GM21526 (cell line): Measurements from ENCODE around the gene TRIP10.
"Not testable (repeated sequence)": the region's sequence is repeated elsewhere in the genome, so short reads cannot be mapped to it uniquely, and the experiment has no call there.

Experiments
- ATAC-seq: cut with Tn5 transposase; IDR thresholded peaks from one replicate; pipeline ENCODE4 v1.9.1; 2021; ENCODE audit warnings: moderate library complexity; ENCODE audit not compliant: unreplicated experiment, low FRiP score

TRIP10 gene

DNA sequence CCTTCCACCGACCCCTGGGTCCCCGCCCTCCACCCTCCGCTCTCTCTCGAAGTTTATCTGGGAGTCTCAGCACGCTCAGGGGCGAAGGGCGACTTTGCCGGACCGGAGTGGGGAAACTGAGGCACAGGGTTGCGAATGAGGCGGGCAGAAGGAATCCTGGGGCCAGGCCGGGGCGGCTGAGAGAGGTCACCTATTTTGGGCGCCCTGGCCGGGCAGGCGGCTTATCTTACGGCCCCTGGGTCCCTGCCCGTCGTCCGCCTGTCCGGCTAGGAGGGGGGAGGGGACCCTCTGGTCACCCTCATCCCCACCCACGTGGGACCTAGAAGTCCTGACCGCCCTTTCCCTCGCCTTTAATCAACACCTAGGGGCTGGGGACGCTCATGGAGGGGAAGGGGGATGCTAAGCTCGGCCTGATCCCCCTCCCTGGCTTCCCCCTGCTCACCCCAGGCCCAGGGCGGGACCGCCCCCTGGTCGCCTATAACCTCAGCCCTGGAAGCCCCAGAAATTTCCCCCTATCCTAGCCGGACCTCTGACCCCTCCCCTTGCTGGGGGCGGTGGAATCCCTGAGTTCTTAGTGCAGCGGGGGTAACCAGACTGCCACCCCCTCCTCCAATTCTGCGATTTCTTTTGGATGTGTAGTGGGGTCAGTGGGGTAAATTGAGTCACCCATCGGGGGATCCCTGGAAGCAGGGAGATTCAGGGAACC is 556 bp downstream of the TRIP10 start:
- ATAC-seq = no peak

DNA sequence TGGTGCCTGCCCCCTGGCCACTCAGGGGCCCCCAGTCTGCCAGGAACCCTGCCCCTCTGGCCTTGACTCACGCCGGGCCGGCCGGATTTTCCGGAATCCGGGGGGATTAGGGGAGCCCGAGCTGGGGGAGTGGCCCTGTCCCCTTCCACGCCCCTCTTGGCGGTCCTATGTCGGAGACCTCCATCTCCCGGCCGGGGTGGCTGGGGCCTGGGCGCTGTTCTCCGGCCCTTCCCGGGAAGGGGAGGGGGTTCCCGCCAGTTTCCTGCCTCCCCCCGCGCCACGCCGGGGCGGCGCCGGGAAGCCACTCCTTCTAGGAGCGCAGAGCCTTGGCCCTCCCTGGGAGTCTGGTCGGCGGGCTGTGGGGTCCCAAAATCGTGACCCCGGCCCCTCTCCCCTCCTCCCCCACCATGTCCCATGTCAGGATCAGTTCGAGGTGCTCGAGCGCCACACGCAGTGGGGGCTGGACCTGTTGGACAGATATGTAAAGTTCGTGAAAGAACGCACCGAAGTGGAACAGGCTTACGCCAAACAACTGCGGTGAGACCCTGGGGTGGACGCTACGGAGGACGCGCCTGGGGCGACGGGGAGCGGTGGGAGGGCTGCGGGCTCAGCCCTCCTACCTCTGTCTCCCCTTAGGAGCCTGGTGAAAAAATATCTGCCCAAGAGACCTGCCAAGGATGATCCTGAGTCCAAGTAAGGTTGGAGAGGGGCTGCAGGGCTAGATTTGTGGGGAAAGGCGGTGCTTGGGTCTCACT is 1.3 kb downstream of the TRIP10 start:
- no peak for ATAC-seq

DNA sequence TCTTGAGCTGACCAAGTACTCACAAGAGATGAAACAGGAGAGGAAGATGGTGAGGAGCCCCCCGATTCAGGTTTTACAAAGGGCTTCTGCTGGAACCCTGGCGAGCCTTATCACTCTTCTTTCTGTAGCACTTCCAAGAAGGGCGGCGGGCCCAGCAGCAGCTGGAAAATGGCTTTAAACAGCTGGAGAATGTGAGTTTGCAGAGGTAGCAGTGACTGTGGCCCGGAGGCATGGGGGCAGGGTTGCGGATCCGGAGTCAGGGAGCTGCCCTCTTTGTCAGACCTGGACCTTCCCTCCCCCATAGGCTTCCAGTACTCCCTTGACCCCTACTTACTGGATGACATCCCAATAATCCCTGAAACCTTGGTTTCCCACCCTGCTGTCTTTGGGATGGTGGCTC is 3.6 kb downstream of the TRIP10 start:
- no peak for ATAC-seq

DNA sequence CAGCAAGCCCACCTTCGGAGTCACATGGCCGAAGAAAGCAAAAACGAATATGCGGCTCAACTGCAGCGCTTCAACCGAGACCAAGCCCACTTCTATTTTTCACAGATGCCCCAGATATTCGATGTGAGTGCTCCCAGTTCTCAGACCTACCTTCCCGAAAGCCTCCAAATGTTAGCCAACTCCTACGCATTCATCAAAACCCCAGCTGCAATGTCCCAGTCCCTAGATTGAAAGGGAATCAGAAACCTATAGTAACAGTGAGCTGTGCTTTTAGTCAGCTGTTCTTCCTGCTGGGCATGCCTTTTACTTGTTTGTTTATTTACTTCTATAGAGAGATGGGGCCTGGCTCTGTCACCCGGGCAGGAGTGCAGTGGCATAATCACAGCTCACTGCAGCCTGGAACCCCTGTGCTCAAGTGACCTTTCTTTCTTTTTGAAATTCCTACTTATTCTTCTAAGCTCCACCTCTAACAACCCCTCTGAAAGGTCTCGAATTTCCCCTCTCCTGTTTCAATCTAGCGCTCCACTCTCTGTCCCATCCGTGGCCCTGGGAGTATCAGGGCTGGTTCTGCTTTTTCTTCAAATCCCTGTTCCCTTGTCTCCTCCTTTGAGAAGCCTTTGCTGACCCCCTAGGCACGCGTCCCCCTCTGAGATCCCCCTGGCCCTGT is 4.4 kb downstream of the TRIP10 start:
- no peak for ATAC-seq

DNA sequence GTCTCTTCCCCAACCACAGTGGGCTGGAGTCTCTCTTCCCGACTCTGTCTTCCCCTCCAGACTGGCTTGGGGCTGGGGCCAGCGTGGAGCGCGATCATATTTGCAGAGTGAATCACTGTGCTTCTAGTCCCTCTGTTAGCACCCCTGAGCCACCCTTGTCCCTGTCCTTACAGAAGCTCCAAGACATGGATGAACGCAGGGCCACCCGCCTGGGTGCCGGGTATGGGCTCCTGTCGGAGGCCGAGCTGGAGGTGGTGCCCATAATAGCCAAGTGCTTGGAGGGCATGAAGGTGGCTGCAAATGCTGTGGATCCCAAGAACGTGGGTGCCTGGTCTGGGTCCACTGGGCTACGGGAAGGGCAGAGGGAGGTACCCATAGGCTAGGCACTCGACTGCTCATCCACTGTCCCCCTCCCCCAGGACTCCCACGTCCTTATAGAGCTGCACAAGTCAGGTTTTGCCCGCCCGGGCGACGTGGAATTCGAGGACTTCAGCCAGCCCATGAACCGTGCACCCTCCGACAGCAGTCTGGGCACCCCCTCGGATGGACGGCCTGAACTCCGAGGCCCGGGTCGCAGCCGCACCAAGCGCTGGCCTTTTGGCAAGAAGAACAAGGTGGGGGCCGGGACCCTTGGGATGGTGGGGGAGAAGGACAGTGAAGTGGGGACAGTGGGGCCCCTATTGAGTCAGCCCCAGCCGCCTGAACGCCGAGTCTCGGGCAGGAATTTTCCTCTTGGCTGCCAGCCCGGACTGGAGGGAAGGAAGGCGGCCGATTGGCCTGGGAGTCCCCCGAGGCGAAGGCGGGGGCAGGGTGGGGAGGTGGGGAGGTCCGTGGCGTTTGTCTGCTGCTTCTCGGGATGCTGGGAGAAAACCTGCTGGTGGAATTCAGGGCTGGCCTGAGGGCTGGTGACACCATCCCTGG is 5.2 kb downstream of the TRIP10 start:
- no peak for ATAC-seq

DNA sequence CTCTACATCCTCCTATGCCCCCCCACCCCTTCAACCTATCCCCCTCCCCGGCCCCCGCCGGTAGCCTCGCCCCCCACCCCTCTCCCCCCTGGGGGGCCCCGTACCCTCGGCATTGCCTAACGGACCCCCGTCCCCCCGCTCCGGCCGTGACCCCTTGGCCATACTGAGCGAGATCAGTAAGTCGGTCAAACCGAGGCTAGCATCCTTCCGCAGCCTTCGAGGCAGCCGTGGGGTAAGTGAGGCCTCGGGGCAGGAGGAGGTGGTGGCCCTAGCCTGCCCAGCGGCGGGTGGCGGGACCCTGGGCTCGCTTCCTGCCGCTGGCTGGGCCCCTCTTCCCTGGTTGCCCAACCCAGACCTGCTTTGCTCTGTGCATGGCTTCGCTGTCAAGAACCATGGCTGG is 6.5 kb downstream of the TRIP10 start:
- no peak for ATAC-seq

DNA sequence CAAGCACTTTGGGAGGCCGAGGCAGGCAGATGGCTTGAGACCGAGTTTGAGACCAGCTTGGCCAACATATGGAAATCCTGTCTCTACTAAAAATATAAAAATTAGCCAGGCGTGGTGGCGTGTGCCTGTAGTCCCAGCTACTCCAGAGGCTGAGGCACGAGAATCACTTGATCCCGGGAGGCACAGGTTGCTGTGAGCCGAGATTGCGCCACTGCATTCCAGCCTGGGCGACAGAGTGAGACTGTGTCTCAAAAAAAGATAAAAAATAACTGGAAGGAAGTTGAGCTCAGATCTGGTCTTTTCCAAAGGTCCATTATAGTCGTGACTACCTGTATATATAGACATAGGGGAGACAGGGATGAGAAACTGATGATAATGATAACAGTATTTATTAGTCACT is 9.1 kb downstream of the TRIP10 start:
- ATAC-seq = not testable (repeated sequence)

DNA sequence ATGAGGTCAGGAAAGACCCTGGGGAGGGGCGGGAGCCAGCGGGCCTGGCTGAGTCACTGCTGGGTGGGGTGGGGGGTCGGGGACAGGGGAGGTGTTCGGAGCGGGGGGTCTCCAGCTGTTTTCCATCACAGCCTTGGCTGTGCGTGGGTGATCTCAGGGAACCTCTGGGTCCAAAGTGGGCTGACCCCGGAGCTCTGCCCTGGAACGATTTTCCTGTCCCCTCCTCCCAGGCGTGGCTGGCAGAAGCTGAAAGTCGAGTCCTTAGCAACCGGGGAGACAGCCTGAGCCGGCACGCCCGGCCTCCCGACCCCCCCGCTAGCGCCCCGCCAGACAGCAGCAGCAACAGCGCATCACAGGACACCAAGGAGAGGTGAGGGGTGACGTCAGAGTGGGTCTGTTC is 10.6 kb downstream of the TRIP10 start:
- ATAC-seq = no peak

DNA sequence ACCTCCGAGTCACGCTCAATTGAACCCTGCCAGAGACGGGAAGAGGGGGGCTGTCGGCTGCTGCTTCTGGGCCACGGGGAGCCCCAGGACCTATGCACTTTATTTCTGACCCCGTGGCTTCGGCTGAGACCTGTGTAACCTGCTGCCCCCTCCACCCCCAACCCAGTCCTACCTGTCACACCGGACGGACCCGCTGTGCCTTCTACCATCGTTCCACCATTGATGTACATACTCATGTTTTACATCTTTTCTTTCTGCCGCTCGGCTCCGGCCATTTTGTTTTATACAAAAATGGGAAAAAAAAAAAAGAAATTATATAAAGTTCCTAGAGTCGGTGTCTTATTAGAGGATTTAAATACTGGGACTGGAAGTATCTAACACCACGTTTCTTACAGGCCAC is 11.7 kb downstream of the TRIP10 start:
- ATAC-seq = no peak

DNA sequence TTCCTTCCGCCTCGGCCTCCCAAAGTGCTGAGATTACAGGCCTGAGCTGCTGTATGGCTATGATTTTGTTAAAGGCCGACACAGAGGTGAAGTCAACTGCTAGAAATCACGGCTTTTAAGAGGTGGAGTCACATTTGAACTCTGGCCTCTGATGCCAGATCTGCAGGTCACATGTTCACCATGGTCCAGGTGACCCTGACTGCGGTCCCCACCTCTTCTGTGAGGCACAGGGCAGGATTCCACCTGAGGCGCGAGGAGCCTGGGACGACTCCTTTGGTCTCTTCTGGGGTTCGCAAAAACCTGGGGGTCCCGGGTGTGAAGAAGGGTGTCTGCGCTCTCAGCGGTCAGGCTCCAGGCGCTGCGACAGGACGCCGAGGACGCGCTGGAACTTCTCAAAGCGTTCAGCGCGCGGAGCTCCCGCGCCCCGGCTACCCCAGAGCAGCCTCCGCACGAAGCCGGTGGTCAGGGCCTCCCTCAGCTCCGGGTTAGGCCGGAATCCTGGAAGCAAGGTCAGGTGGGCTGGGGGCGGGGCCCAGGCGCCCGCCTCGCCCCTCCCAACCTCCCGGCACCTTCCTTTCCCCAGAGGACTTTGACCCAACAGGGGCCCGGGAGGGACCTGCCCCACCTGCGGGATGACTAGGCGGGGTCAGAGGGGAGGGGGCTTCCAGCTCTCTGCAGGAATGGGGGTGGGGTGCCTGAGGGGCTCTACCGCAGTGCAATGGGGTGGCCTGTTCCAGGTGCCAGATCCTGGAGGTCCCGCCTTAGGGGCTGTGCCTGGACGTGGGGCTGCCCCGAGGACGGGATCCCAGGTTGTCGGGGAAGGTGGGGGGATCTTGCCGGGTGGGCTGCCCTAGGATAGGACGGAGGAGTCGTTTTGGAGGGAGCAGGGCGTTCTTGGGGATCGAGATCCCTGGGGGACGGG is 13.0 kb downstream of the TRIP10 start:
- no peak for ATAC-seq

DNA sequence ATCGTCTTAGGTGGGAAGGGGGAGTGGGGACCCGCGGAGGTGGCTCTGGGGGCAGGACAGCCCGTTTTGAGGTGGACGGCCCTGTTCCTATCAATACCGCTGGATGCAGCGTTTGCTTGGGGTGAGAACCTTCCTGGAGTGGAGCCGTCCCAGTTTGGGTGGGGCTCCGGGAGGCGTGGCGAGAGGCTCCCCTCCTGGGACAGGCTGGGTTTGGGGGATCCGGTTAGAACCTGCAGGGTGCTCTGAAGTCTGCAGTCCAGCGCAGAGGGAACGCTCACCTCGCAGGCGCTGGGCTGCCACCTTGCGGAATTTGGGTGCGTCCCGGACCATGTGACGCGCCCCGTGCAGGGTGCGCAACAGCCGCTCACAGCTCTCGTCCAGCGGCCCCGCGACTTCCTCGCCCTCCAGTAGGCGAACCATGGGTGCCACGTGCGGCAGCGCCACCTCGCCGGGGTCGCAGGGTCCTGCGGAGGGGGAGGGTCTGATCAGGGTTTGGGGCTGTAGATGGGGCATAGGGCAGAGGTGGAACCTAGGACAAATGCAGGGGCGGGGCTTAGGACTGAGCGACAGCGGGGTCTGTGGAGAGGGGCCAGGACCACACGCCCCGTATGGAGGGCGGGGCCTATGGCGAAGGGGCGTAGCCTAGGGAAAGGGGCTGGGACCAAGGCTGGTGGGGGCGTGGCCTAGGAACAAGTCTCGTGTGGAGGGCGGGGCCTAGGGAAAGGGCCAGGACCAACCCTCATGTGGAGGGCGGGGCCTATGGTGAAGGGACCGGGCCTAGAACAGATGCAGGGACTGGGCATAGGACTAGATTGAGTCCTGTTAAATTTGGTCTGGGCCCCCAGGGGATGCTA is 13.9 kb downstream of the TRIP10 start:
- peak; percentile 47 for ATAC-seq

DNA sequence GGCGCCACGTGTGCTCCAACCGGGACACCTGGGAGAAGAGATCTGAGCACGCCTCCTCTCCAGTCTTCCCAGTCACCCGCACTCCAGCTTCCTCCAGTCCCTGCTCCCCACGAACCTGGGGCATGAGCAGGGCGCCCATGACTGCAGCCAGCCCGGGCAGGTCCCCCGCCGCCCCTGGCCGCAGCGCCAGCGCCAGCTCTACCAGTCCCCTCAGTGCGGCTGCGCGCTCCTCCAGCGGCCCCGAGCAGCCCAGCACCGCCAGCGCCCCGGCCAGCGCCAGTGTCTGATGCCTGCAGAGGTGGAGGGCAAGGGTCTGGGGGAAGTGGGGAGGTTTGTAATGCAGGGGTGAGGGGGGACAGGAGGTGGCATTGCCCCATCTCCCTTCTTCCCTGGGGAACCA is 14.7 kb downstream of the TRIP10 start:
- peak; percentile 14 for ATAC-seq

DNA sequence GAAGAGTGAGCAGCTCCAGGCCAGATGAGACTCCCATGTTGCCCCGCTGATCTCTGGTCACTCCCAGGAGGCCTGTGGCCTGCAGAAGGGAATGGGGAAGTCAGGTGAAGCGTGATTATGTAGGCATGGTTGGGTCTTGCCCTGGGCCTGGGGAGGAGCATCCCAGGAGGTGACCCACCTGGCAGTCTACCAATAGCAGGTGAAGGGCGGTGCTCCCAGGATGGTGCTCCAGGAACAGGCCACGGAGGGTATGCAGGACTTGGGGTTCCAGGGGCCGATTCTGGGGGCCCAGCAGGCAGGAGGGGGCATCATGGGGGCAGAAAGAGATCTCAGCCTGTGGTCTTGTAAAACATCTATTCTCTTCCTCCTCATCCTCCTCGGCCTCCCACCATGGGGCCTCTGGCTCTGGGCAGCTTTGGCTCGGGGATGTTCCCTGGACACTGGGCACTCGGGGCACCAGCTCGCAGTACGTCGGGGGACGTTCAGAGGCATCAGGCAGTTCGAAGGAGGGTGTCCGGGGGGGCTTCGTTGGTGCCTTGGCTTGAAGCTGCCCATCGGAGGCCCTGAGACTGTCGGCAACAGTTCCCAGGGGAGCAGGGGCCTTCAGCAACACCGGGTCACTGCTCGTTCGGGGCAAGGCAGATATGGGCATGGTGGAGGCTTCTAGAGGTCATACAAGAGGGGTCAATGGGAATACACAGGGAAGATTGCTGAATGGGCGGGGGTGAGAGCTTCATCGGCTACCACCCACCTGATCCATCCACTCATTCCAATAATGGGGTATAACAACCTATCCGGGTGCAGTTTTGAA is 15.4 kb downstream of the TRIP10 start:
- ATAC-seq = no peak

DNA sequence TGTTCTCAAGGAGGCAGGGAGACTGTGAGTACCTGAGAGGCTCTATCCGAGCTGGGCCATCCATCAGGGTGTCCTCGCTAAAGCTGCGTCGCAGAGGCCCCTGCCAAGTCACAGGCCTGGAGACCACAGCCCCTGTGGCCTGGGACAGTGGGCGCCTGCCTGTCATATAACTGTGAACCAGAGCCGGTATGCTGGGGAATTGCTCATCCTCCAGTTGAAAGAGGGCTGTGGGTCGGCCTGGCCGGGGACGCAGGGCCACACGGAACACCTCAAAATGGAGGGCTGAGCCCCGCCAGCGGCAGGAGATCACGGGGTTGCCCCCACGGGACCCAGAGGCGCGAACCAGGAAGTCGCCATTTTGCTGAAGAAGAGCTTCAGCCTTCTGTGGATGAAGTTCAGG is 21.1 kb downstream of the TRIP10 start:
- no peak for ATAC-seq

DNA sequence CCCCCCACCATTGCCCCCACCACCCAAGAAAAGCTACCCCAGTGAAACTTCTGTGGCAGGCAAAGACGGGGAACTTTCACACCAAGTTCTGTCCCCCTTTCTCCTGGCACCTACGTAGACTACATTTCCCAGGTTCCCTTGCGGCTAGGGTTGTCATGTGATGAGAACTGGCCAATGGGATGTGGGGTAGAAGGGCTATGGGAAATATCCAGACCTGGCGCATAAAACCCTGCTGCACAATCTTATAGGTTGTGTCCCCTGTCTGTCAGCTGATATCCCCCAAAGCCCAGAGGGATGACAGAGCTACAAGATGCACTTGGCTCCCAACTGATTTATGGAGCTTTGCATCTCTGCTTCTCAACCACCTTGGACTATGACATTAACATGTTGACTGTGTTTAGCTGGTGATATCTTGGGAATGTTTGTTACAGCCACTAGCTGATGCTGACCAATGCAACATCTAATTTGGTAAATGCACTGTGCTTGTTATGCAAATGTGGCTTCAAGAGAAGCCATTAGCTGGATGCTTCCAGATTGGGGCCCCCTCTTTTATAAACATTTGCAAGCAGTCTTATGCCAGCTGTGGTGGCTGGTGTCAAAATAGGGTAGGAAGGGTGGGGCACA is 21.7 kb downstream of the TRIP10 start:
- ATAC-seq = no peak

DNA sequence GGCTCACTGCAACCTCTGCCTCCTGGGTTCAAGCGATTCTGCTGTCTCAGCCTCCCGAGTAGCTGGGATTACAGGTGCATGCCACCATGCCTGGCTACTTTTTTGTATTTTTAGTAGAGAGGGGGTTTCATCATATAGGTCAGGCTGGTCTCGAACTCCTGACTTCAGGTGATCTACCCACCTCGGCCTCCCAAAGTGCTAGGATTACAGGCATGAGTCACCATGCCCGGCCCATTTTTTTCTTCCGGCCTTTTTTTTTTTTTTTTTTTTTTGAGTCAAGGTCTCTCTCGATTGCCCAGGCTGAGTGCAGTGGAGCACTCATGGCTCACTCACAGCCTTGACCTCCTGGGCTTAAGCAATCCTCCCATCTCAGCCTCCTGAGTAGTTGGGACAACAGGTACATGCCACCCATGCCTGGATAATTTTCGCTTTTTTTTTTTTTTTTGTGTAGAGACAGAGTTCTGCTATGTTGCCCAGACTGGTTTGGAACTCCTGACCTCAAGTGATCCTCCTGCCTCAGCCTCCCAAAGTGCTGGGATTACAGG is 22.8 kb downstream of the TRIP10 start:
- not testable (repeated sequence) for ATAC-seq

DNA sequence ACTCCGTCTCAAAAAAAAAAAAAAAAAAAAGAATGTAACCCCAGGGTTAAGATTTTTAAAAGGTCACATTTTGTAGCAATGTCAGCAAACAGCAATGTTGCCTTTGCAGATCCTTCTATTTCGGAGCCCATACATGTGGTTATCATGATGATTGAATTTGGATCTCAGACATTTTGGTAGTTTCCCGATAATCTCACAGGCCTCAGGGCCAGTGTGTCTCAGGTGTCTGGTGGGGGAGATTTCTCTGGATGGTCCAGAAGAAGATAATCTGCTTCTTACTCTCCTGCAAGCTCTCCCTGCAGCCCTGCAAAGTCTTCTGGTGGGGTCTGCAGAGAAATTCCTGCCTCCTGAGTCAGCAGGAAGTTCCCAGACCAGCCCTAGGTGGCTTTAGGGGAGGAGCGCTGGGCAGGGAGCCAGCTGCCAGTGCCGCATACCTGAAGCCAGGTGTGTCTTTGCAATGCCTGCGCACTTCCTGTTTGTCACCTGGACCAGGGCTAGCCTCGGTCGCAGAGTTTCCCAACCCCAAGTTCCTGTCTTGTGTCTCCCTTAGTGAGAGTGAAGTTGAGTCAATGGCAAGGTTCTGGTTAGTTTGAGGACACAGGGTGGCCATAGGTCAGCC is 26.4 kb downstream of the TRIP10 start:
- ATAC-seq = no peak
